Activated CD4-positive, alpha-beta T cell treated with anti-CD3 and anti-CD28 coated beads, Interleukin-2, amount 10 ng/mL, durations not matched to agents 24 days and 14 days (primary cell): Measurements from ENCODE around the gene STAMBP. TPM values are rescaled to one million over a fixed set of nuclear protein-coding genes. Genes with fewer than 3 reads are reported as not detected.
"Not testable (repeated sequence)": the region's sequence is repeated elsewhere in the genome, so short reads cannot be mapped to it uniquely, and the experiment has no call there.

Experiments
- DNase-seq: peaks from one replicate; pipeline ENCODE4 v3.0.0; 2022
- H3K27ac Mint-ChIP-seq: one replicate; pipeline ENCODE4 v1.8.0; 2022; ENCODE audit warnings: mild to moderate bottlenecking, mixed read lengths
- H3K27me3 Mint-ChIP-seq: one replicate; pipeline ENCODE4 v1.8.0; 2022; ENCODE audit warnings: mixed read lengths
- H3K36me3 Mint-ChIP-seq: one replicate; pipeline ENCODE4 v1.8.0; 2022; ENCODE audit warnings: low read depth, mild to moderate bottlenecking, mixed read lengths
- H3K4me1 Mint-ChIP-seq: one replicate; pipeline ENCODE4 v1.8.0; 2021; ENCODE audit warnings: mixed read lengths
- H3K4me3 Mint-ChIP-seq: one replicate; pipeline ENCODE4 v1.8.0; 2022; ENCODE audit warnings: mild to moderate bottlenecking, moderate library complexity, mixed read lengths
- H3K9me3 Mint-ChIP-seq: one replicate; pipeline ENCODE4 v1.8.0; 2021; ENCODE audit warnings: mixed read lengths
- intact Hi-C: fragments of 100-400 bp; cut with micrococcal nuclease; formaldehyde crosslinking; loops from one replicate; pipeline ENCODE4 v1.15.1; 2023
- total RNA-seq: library from RNA; stranded (reverse); gene quantifications from 2 replicates; pipeline ENCODE4 v1.2.3, GENCODE V29; 2022

The STAMBP gene
- total RNA-seq, result 58.4 and 59.9 TPM in 2 replicates

- intact Hi-C loops, result loop anchor here (2.0 kb wide), 2 partner anchors 158 to 174 kb away; no protein-coding TSS in a partner anchor
- peaks cover 44% of the 10 kb centered on the region for H3K4me1 Mint-ChIP-seq
- peak within 1 kb of the TSS; percentile 96 for H3K27ac Mint-ChIP-seq
- H3K9me3 Mint-ChIP-seq, result peaks cover 8% of the 10 kb centered on the region
- peak; percentile 98 for DNase-seq
- peaks cover 30% of the 10 kb centered on the region for H3K36me3 Mint-ChIP-seq
- H3K4me3 Mint-ChIP-seq, result peak within 1 kb of the TSS; percentile 97
- H3K27me3 Mint-ChIP-seq, result peaks cover 2% of the 10 kb centered on the region
Measured at GRCh38 chr2:73828818-73829570, at the start of gene STAMBP. TSS of gene STAMBP (plus strand) at chr2:73828961. CDS start at chr2:73830857, 1,896 bp downstream.

GRCh38 chr2:73779467-73780236 is 49.1 kb upstream of the STAMBP start, which contains the start of gene DUSP11:
TSS of gene DUSP11 (minus strand) at chr2:73780103. CDS start at chr2:73779974, 129 bp downstream.
- peak; percentile 99 for DNase-seq
- no peaks in the 10 kb centered on the region for H3K9me3 Mint-ChIP-seq
- intact Hi-C loops, result loop anchor here (1.0 kb wide), 1 partner anchor 42 kb away; the partner anchor contains the start of gene TPRKB
- peaks cover 23% of the 10 kb centered on the region for H3K36me3 Mint-ChIP-seq
- H3K4me3 Mint-ChIP-seq, result peak within 1 kb of the TSS; percentile 91
- peak within 1 kb of the TSS; percentile 93 for H3K27ac Mint-ChIP-seq
- peaks cover 13% of the 10 kb centered on the region for H3K4me1 Mint-ChIP-seq
- peaks cover 4% of the 10 kb centered on the region for H3K27me3 Mint-ChIP-seq

- H3K36me3 Mint-ChIP-seq, result peaks cover 18% of the 10 kb centered on the region
- H3K9me3 Mint-ChIP-seq, result no peaks in the 10 kb centered on the region
- intact Hi-C loops, result loop anchor here (1.0 kb wide), 1 partner anchor 43 kb away; the partner anchor contains the start of gene TPRKB
- H3K4me1 Mint-ChIP-seq, result peaks cover 13% of the 10 kb centered on the region
- H3K4me3 Mint-ChIP-seq, result peak overlapping the region; percentile 91
- DNase-seq, result no peak
- H3K27ac Mint-ChIP-seq, result peak overlapping the region; percentile 93
- peaks cover 4% of the 10 kb centered on the region for H3K27me3 Mint-ChIP-seq
Measured at GRCh38 chr2:73780237-73780582, 48.6 kb upstream of the STAMBP start.

GRCh38 chr2:73783402-73783801 is 45.4 kb upstream of the STAMBP start:
- H3K4me1 Mint-ChIP-seq, H3K4me3 Mint-ChIP-seq, H3K36me3 Mint-ChIP-seq, H3K9me3 Mint-ChIP-seq, H3K27me3 Mint-ChIP-seq, DNase-seq, H3K27ac Mint-ChIP-seq, intact Hi-C loops: not testable (repeated sequence)

GRCh38 chr2:73783883-73784282 is 44.9 kb upstream of the STAMBP start, which contains the start of gene C2orf78:
TSS of gene C2orf78 (plus strand) at chr2:73784183. CDS start at chr2:73784310, 127 bp downstream.
- H3K36me3 Mint-ChIP-seq, intact Hi-C loops, H3K9me3 Mint-ChIP-seq, H3K4me3 Mint-ChIP-seq, H3K27me3 Mint-ChIP-seq, DNase-seq, H3K4me1 Mint-ChIP-seq, H3K27ac Mint-ChIP-seq: not testable (repeated sequence)

GRCh38 chr2:73811878-73812277 is 16.9 kb upstream of the STAMBP start:
- H3K27ac Mint-ChIP-seq, result no peak overlapping the region
- H3K4me1 Mint-ChIP-seq, result peaks cover 6% of the 10 kb centered on the region
- no peak for DNase-seq
- peaks cover 4% of the 10 kb centered on the region for H3K27me3 Mint-ChIP-seq
- no peaks in the 10 kb centered on the region for H3K9me3 Mint-ChIP-seq
- intact Hi-C loops, result no loop called here
- H3K4me3 Mint-ChIP-seq, result no peak overlapping the region
- no peaks in the 10 kb centered on the region for H3K36me3 Mint-ChIP-seq

- Mint-ChIP-seq H3K4me1 (peaks cover 6% of the 10 kb centered on the region), H3K27ac (no peak overlapping the region), H3K36me3 (no peaks in the 10 kb centered on the region), H3K27me3 (peaks cover 4% of the 10 kb centered on the region), H3K9me3 (no peaks in the 10 kb centered on the region), H3K4me3 (no peak overlapping the region)
- intact Hi-C loops, result no loop called here
- no peak for DNase-seq
Measured at GRCh38 chr2:73812635-73813034, 16.1 kb upstream of the STAMBP start.

GRCh38 chr2:73818296-73818695 is 10.5 kb upstream of the STAMBP start:
- intact Hi-C loops, result no loop called here
- Mint-ChIP-seq H3K27ac (no peak overlapping the region), H3K9me3 (no peaks in the 10 kb centered on the region), H3K36me3 (no peaks in the 10 kb centered on the region), H3K27me3 (peaks cover 4% of the 10 kb centered on the region), H3K4me3 (no peak overlapping the region), H3K4me1 (peaks cover 16% of the 10 kb centered on the region)
- DNase-seq, result no peak

- Mint-ChIP-seq H3K4me1 (peaks cover 17% of the 10 kb centered on the region), H3K36me3 (no peaks in the 10 kb centered on the region), H3K4me3 (no peak overlapping the region), H3K9me3 (no peaks in the 10 kb centered on the region), H3K27me3 (peaks cover 4% of the 10 kb centered on the region), H3K27ac (peak overlapping the region; percentile 67)
- no peak for DNase-seq
- intact Hi-C loops, result no loop called here
Measured at GRCh38 chr2:73821227-73821626, 7.5 kb upstream of the STAMBP start.

- no peak for DNase-seq
- Mint-ChIP-seq H3K4me1 (peaks cover 17% of the 10 kb centered on the region), H3K27ac (peak overlapping the region; percentile 52), H3K9me3 (no peaks in the 10 kb centered on the region), H3K27me3 (peaks cover 4% of the 10 kb centered on the region), H3K4me3 (no peak overlapping the region), H3K36me3 (no peaks in the 10 kb centered on the region)
- intact Hi-C loops, result no loop called here
Measured at GRCh38 chr2:73821669-73822068, 7.1 kb upstream of the STAMBP start.

GRCh38 chr2:73822276-73822675 is 6.5 kb upstream of the STAMBP start:
- Mint-ChIP-seq H3K27me3 (peaks cover 4% of the 10 kb centered on the region), H3K4me3 (no peak overlapping the region), H3K36me3 (no peaks in the 10 kb centered on the region), H3K4me1 (peaks cover 18% of the 10 kb centered on the region), H3K27ac (no peak overlapping the region), H3K9me3 (no peaks in the 10 kb centered on the region)
- no peak for DNase-seq
- intact Hi-C loops, result no loop called here

- H3K4me1 Mint-ChIP-seq, result peaks cover 23% of the 10 kb centered on the region
- no peak overlapping the region for H3K4me3 Mint-ChIP-seq
- H3K27ac Mint-ChIP-seq, result no peak overlapping the region
- no peaks in the 10 kb centered on the region for H3K9me3 Mint-ChIP-seq
- intact Hi-C loops, result no loop called here
- no peak for DNase-seq
- H3K36me3 Mint-ChIP-seq, result no peaks in the 10 kb centered on the region
- peaks cover 4% of the 10 kb centered on the region for H3K27me3 Mint-ChIP-seq
Measured at GRCh38 chr2:73822991-73823390, 5.8 kb upstream of the STAMBP start.

GRCh38 chr2:73823416-73823815 is 5.3 kb upstream of the STAMBP start:
- intact Hi-C loops, result no loop called here
- no peak overlapping the region for H3K27ac Mint-ChIP-seq
- DNase-seq, result no peak
- no peak overlapping the region for H3K4me3 Mint-ChIP-seq
- peaks cover 23% of the 10 kb centered on the region for H3K4me1 Mint-ChIP-seq
- no peaks in the 10 kb centered on the region for H3K36me3 Mint-ChIP-seq
- H3K27me3 Mint-ChIP-seq, result peaks cover 4% of the 10 kb centered on the region
- no peaks in the 10 kb centered on the region for H3K9me3 Mint-ChIP-seq
